GM18861 (cell line): Measurements from ENCODE around the gene SLC39A11.
"Not testable (repeated sequence)": the region's sequence is repeated elsewhere in the genome, so short reads cannot be mapped to it uniquely, and the experiment has no call there.

Experiments
- ATAC-seq: cut with Tn5 transposase; IDR thresholded peaks from one replicate; pipeline ENCODE4 v1.9.1; 2021; ENCODE audit not compliant: unreplicated experiment

SLC39A11 gene

DNA sequence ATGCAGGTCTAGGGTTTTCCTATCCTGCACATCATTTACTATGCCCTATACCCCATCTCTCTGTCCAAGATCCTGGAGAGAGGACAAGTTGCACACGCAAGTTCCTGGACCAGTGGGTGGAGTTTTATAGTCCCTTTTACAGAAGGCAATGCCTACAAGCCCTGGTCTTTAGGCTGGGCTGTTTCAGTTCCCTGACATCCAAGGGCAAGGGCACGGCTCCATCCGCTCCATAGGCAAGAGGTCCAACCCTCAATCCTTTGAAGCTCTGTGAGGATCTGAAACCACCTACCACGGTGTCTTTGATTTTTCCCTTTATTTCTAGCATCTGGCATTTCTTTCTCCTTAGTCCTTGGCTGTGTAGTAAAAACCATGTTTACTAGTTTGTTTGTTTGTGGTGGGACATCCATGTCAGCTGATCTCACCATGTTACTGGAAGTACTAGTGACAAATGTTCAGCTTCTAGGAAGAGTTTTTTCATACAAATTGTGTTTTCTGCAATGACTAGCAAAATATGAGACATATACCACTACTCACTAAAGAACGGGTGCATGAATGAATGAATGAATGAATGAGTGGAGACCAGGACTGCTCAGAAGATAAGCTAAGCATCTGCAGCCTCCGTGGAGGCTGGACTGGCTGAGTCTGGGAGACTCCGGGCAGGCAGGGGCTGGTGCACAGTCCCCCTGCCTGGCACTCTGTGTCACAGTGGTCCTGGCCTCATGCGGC, 359.4 kb downstream of the SLC39A11 start:
- ATAC-seq = no peak

DNA sequence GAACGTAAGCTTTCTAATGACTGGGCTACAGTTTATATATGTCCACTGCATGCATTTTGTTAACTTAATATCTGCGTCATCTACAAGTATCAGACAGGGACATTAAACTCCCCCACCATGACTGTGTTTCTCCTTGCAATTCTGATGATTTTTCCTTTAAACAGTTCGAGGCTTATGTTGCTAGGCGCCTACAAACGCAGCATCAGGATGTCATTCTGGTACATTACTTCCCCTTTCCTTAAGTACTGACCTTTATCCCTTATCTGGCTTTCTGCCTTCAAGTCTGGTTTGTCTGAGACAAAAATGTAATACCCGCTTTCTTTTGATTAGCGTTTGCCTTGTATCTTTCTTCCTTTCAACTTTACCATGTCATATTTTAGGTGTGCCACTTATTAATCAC, 362.4 kb downstream of the SLC39A11 start:
- ATAC-seq = no peak

DNA sequence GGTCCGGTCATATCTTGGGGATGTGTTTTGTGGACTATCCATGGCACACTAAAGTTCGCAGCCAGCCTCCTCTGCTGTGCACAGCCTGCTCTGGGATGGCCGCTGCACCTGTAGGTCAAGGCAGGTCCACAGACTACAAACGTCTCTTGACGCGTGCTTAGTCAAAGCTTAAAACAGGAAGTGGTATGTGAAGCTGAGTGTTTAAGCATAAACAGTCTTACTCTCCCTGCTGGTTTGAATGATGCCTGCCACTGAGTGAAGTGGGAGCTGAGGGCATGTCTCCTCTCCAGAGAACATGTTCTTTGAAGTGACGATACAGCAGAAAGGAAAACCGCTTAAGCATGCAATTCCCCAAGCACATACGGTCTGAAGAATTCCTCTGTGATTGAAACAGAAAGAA, 365.6 kb downstream of the SLC39A11 start:
- peak; percentile 97 for ATAC-seq

DNA sequence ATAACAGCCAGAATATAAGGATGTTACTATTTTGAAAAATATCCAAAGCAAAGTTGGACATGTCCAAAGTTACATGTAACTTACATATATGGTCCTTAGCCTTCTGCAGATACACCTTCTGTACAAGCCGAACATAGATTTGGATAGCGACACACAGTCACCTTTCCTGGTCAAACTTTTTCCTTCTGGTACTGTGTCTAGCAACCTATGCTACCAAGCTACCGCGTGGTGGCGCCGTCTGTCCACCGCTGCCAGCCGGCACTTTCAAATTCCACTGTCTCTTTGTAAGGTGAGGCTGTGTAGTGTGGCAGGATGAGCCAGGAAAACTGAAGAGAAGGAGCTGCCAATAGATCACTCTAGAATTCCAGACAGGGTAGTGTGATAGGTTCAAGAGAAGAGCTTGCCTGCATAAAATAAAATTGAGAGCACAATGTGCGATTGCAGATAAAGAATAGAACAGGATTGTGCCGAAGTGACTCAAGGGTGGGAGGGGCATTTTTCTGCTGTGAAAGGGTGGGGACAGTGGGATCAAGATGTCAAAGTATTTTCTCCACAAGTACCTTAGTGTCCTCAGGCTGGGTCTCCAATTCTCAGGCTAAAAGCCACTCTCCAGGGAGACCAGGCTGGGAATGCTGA, 366.9 kb downstream of the SLC39A11 start:
- peak; percentile 40 for ATAC-seq

DNA sequence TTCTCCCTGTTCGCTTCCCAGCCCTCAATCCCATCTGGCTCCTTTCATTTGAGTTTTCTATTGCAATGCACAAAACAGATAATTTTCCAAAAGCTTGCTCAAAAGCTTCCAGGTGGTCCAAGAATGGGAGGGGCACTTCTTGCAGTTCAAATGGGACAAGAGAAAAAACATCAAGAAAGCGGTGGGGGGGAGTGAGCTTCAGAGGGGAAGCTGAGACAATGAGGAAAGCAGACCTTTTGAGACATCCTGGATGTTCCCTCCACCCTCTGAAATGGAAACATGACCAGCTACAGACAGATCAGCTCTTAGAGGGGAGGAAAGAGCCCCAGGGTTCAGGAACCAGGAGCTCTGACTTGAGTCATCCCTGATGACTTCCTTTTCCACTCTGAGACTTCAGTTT, 368.2 kb downstream of the SLC39A11 start:
- no peak for ATAC-seq

DNA sequence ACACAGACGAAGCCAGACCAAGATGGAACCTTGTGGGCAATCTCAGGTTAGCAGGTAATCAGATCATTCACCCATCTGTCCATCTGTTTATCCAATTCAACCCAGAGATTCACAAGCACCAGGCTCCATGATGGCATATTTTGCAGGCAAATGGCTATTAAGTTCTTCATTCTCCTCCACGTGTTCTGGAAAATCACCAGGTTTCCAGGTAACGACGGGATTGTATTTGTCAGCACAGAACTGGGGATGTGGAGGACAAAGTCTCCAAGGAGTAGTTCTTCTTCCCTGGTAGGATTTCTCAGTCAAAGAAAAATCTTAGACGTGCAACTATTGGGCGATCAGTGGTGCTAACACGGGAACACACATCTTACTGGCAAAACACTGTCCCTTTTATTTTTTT, 368.8 kb downstream of the SLC39A11 start:
- ATAC-seq = no peak

DNA sequence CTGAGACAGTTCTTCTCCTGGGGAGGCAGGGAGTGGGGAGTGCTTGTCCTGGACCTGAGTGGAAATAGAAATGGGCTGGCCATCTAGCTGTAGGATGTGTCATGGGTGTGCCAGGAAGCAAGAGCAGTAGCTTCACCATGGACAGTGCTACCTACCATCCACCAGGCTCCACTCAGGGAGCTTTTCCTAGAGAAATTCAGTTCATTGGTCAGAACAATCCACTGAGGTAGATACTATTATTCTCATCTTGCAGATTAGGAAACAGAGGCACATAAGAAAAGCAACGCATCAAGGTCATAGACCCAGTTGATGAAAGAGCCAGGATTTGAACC, 372.0 kb downstream of the SLC39A11 start:
- no peak for ATAC-seq

DNA sequence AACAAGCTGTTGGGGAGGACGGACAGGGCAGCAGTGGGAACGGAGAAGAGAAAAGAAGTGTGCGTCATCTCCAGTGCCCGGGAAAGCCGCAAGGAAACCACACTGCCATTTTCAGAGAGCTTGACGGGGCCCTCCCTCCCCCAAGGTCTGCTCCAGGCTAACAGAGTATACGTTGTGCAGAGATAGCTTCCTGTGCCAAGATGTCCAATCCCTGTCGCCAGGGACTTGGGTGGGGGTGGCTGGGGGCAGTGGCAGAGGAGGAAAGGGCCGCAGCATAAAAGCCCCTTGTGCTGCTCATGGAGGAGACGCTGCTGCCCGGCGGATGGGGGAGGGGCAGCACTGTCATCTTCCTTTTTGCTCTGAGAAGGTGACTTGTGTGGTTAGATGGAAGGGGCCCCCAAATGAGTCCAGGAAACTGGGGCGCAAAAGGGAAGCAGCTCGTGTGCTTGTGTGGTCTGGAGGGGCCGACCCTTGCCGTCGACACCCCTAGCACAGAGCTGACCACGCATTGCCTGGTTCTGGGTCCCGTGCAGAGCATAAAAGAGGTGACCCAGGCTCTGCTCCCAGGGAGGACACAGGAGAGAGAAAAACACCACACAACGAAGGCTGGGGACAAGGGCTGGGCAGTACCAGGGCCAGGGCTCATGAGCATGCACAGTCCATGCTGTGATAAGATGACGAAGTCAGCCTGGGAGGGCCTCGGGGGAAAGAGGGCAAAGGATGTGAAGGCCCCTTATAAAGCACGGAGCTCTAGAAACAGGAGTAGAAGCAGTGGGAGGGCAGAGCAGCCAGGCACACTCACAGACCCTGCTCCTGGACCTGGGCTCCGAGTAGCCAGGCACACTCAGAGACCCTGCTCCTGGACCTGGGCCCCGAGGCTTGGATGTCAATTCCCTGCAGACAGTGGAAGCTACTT, 372.7 kb downstream of the SLC39A11 start:
- no peak for ATAC-seq

DNA sequence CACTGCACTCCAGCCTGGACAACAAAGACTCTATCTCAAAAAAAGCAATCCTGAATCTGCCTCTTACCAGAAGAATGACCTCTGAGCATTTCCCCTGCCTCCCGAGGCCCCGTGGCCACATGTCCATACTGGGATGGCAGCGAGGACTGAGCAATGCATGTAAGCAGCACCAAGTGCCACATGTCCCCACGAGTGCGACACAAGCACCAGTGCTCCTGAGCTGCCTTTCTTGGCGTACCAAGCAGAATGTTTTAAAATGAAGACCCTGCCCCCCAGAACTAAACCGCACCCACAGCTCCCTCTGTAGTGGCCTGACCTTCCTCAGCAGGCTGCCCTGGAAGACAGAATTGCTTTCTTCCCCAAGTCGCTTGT, 373.3 kb downstream of the SLC39A11 start:
- no peak for ATAC-seq

DNA sequence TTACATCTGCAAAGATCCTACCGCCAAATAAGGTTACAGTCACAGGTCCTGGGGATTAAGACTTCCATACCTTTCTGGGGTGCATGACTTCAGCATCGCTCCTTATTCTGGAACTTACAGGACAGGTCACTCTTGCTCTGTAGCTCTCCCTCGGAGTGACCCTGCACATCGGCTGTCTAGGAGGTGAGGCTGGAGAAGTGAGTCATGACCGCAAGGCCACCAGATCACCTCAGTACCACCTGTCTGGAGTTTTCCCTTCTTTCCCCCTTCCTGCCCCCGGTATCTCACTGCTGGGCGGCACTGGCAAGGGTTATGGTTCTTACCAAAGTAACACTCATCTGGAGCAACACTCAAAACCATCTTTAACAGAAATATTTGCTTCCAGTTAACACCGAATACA, 374.8 kb downstream of the SLC39A11 start:
- no peak for ATAC-seq

DNA sequence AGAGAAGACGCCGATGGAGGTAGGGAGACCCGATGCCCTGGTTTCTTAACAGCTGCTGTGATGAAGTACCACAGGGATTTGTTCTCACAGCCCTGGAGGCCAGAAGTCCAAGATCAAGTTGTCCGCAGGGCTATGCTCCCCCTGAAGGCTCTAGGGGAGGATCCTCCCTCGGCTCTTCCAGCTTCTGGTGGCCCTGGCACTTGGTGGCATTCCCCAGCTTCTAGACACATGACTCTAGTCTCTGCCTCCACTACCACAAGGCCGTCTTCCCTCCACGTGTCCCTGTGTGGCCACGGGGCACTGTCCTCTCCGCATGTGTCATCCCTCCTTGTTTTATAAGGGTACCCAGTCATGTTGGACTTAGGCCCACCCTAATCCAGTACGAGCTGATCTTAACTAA, 375.2 kb downstream of the SLC39A11 start:
- no peak for ATAC-seq

DNA sequence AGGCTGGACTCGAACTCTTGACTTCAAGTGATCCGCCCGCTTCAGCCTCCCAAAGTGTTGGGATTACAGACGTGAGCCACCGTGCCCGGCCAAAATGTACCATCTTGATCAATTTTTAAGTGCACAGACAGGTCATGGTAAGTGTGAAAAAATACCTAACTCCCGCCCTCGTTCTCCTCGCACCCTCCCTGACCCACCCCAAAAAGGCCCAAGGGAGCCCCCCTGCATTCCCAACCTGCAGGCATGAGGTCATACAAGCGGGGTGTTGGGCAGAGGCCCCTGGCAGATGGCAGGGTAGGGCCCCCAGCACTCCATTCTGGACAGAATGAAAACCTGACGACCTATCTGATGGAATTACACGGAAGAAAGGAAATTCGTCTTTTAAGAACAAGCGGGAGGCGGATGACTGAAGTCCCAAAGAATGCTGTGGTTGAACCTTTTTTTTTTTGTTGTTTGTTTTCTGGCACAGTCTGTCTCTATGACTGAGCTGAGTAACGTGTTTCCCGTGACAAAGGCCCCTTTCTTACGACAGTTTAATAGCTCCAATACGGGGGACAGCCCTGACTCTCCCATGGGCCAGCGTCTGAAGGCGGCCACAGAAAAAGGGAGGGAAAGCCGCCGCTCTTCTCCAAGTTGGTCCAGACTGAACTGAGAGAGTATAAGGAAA, 376.4 kb downstream of the SLC39A11 start:
- no peak for ATAC-seq

DNA sequence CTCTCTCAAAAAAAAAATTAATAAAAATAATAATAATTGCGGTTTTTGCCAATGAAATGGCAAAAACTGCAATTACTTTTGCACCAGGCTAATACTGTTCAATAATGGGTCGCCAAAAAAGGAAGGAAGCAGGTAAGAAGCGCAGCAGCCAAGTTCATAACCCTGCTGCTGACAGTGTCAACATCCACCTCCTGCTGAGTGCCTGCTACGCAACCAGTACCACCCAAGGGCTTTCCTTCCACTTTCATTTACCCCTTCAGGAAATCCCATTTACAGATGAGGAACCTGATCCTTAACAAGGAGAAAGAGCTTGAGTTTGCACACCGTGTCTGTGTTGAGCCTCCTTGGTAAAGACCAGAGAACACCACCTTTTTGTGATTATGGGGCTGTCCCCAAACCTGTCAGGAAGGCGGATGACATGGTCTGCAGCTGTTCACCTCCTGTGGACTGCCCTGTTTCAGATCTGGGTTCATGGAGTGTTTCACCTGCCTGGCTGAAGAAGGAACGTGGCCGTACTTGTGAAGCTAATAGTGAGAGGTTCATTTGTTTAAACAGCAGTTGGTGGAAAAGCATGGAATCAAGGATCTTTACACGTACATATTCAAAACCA, 378.0 kb downstream of the SLC39A11 start:
- no peak for ATAC-seq

DNA sequence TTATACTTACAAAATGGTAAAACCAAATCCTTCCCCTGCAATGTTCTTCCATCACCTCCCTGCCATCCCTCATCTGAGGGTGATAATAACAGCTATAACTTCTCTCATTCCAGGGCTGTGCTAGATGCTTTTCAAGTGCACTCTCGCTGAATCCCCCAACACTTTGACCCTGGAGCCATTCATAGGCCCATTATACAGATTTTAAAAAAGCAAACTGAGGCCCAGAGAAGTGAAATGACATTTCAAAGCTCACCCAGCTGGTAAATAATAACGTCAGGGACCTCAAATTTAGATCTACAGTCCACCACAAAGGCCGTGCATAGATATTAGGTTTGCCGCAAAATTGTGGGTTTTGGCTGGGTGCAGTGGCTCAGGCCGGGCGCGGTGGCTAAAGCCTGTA, 378.8 kb downstream of the SLC39A11 start:
- no peak for ATAC-seq

DNA sequence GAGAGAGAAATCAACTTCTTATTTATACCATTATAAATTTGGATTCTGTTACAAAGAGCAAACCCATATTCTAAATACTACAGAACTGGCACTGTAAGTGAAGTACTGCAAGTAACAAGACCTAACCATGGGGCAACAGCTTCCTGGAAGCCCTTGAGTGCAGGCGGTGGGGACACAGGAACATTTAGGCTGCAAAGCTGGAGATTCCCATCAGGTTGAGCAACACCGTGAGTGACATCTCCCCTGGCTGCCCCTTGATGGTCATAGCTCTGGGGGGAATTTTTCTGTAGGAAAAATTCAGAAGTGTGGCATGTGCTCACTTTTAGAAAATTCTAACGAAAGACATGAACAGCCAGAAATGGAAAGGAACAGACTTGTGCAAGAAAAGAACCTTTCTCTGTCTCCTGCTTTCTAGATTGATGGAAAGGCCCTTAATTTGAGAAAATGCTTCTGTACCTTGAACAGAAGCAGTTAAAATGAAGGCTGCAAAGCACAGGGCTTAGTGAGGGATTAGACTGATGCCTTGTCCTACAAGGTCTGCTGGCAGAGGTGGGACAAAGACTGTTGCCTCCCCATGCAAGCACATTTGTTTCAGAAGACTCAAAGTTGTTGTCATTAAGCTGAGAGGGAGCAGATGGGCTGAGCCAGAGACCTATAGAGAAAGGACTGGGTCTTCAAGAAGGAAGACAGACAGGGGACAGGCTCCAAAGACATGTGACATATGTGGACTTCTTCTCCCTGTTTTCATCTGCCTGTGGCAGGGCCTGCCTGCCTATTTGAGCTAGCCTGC, 380.8 kb downstream of the SLC39A11 start:
- no peak for ATAC-seq

DNA sequence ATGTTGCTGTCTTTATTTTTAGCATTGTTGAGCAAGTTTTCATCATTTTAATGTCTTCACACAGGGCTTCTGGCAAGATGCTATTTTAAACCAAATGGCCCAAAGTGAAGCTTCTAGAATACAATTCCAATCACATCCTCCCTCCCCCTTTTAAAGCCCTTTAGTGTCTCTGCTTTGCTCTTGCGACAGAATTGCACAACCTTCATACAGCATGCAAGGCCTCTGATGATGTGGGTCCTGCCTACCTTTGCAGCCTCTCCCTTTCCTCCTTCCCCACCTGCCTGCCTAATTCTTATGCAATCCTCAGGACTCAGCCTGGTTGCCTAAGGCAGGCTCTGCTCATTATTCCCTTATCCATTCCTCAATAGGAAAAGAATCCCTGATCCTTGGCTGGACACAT, 381.7 kb downstream of the SLC39A11 start:
- ATAC-seq = no peak

DNA sequence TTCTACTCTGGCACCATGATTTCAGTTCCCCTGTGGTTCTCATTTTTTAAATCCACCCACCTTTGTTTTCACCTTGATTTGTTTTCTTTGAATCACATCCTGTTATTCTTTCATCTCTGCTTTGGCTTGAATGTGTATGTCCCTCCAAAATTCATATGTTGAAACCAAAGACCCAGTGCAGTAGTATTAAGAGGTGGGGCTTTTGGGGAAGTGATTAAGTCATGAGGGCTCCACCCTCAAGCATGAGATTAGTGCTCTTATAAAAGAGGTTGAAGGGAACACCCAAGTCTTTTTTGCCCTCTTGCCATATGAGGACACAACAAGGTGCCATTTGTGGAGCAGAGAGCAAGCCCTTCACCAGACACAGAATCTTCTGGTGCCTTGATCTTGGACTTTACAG, 382.3 kb downstream of the SLC39A11 start:
- no peak for ATAC-seq

DNA sequence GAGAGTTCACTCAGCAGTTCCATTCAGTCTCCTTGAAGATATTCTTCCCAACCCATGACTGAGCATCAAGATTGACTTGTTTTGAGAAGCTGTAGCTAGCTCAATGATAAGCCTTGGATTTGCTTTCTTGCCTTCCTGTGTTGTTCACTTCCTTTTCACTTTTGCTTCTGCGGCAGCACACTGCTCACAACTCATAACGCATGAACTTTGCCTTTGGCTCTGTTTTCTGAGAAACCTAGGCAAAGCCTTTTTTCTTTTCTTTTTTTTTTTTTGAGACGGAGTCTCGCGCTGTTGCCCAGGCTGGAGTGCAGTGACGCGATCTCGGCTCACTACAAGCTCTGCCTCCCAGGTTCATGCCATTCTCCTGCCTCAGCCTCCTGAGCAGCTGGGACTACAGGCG, 383.8 kb downstream of the SLC39A11 start:
- ATAC-seq = not testable (repeated sequence)

DNA sequence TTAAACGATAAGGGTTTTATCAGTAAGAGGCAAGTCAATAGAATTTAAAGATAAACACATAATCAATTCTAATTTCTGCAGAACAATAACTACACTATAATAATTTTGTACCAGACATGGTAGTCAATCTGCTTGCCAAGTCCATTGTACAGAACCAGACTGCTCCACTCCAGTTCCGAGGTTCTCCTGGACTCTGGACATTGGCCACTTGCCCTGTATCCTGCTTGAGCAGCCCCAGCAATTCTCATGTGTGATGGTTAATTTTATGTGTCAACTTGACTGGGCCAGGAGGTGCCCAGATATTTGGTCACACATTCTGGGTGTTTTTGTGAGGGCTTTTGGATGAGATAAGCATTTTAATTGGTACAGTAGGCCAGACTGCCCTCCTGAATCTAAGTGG, 384.6 kb downstream of the SLC39A11 start:
- ATAC-seq = no peak

DNA sequence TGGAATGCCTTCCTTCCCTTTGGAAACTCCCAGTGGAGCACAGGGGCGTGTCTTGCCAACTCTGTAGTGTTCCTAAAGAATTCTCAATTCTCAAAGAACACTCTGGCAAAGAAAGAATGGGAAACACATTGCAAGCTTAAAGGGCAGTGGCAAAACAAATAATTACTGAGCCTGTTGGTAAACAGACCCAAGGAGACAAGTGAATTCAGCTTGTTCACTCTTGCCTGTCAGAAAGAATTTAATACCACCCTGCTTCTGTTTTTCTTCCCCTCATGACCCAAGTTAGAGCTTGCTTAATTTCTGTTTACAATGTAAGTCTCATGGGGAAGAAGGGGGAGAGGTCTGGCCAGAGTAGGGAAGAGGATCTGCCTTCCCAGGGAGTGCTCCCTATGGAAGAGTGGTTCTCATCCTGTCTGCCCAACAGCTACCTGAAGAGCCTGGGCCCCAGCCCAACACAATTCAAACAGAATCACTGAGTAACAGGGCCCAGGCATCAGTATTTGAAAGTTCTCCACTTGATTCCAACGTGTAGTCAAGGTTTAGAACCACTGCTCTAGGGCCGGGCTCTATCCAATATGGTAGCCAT, 386.0 kb downstream of the SLC39A11 start:
- ATAC-seq = no peak
